ENCODE measurements around the gene BSND. TPM values are rescaled to one million over a fixed set of nuclear protein-coding genes. Genes with fewer than 3 reads are reported as not detected.

The BSND gene
- total RNA-seq, 4 donors from 2014 or later: not detected

DNA sequence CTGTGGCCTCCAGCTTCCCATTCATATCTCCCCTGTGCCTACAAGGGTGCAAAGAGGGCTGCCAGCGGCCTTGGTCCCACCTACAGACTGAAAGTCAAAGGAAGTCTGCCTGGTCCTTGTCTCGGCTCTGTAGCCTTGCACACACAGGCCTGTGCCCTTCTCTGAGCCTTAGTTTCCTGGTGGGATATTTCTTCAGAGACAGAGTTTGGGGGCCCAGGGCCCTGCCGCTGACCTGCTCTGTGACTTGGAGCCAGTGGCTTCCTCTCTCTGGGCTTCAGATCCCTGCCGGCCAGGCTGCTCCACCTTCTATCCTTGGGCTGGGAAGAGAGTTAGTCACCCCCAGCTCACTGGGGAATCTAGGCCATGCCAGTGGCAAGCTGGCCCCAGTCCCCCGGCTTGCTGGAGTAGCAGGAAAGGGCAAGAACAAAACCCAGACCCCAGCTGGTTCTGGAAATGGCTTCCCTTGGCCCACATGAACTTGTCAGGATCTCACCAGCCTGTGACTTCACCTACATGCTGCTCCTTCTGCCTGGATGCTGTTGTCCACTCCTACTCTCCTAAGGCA lies 19.3 kb upstream of the BSND start:
- intact Hi-C loops (cut with DNase I): no loop called here
- WGBS, 2 donors: 52% methylated on average over 3 of the region's 5 CpGs; no CpG with 5 or more reads in 1 of the 2 donors

DNA sequence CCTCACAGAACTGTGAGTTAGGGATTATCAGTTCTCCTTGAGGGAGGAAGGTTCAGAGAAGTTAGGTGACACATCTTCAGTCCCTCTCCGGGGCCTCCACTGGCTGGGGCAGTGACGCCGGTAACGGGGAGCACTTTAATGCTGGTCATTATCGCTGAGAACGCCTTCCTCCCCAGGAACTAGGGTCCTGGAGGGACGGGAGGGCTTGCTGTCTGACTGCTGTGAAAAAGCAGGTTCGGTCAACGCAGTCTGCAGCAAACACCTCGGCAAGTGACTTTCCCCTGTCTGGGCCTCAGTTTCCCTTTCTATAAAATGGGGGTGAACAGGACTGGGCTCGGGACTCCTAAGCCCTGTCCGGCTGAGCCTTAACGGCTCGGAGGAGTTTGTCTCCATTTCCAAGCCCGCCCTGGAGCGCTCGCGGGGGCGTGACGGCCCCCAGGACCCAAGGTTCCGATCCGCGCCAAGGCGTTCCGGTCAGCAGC lies 18.6 kb upstream of the BSND start:
- Histone ChIP-seq H3K4me1 (peaks cover 6 to 52% (median 16%) of the 10 kb centered on the region in 3 donors), H3K27me3 (peaks cover 0 to 32% (median 0%) of the 10 kb centered on the region in 4 donors), H3K9me3 (no peaks in the 10 kb centered on the region), H3K36me3 (no peaks in the 10 kb centered on the region), H3K4me3 (peak overlapping the region; percentile 50 to 74 (median 62)), H3K27ac (peak overlapping the region; percentile 73 to 81 (median 76))
- WGBS, 2 donors: 5 to 49% methylated on average over 6 to 18 of the region's 25 CpGs
- no peak for TF ChIP-seq POLR2A (IDR thresholded peaks at IDR 0.05)
- TF ChIP-seq, protein P1, sequence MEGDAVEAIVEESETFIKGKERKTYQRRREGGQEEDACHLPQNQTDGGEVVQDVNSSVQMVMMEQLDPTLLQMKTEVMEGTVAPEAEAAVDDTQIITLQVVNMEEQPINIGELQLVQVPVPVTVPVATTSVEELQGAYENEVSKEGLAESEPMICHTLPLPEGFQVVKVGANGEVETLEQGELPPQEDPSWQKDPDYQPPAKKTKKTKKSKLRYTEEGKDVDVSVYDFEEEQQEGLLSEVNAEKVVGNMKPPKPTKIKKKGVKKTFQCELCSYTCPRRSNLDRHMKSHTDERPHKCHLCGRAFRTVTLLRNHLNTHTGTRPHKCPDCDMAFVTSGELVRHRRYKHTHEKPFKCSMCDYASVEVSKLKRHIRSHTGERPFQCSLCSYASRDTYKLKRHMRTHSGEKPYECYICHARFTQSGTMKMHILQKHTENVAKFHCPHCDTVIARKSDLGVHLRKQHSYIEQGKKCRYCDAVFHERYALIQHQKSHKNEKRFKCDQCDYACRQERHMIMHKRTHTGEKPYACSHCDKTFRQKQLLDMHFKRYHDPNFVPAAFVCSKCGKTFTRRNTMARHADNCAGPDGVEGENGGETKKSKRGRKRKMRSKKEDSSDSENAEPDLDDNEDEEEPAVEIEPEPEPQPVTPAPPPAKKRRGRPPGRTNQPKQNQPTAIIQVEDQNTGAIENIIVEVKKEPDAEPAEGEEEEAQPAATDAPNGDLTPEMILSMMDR (IDR thresholded peaks at IDR 0.05): no peak
- intact Hi-C loops (cut with DNase I): no loop called here
- no peak for DNase-seq

More for the DNA sequence above, 19.3 kb upstream of the BSND start:
- DNase-seq: no peak
- TF ChIP-seq POLR2A (IDR thresholded peaks at IDR 0.05): no peak
- TF ChIP-seq, protein P1 (IDR thresholded peaks at IDR 0.05): no peak
- Histone ChIP-seq H3K27ac (no peak overlapping the region), H3K4me3 (no peak overlapping the region), H3K4me1 (peaks cover 6 to 52% (median 16%) of the 10 kb centered on the region in 3 donors), H3K27me3 (peaks cover 0 to 32% (median 0%) of the 10 kb centered on the region in 4 donors), H3K9me3 (no peaks in the 10 kb centered on the region), H3K36me3 (no peaks in the 10 kb centered on the region)

- Histone ChIP-seq H3K4me1 (peaks cover 6 to 46% (median 16%) of the 10 kb centered on the region in 3 donors), H3K9me3 (no peaks in the 10 kb centered on the region), H3K27ac (peak within 1 kb of the TSS; percentile 73 to 81 (median 76)), H3K4me3 (peak within 1 kb of the TSS; percentile 50 to 74 (median 62)), H3K27me3 (peaks cover 0 to 32% (median 0%) of the 10 kb centered on the region in 4 donors), H3K36me3 (no peaks in the 10 kb centered on the region)
- intact Hi-C loops (cut with DNase I): no loop called here
- peak in 1 of 4 donors; percentile 19 for TF ChIP-seq POLR2A (IDR thresholded peaks at IDR 0.05)
- TF ChIP-seq, protein P1 (IDR thresholded peaks at IDR 0.05): no peak
- 3% methylated on average over 14 of the region's 69 CpGs; no CpG with 5 or more reads in 1 of the 2 donors for WGBS, 2 donors
- no peak for DNase-seq
Observed at GRCh38 chr1:54980528-54981241, 18.0 kb upstream of the BSND start, which contains the start of gene TMEM61. TMEM61 (plus strand) TSS chr1:54980628; CDS start chr1:54981066, 438 bp downstream.

DNA sequence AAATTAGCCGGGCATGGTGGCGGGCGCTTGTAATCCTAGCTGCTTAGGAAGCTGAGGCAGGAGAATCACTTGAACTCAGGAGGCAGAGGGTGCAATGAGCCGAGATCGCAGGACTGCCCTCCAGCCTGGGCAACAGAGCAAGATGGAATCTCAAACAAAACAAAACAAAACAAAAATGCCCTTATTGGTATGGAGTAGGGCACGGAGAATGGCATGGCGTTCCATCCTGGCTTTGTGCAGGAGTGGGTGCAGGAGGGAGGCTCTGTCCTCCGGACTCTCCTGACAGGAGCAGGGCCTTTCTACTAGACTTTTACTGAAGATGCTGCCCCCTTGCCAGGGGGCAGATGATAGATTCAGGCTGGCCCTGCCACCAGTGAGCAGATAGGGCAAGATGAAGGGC lies 17.3 kb upstream of the BSND start:
- Histone ChIP-seq H3K36me3 (no peaks in the 10 kb centered on the region), H3K27ac (peak overlapping the region in 3 of 4 donors; percentile 73 to 81 (median 77)), H3K4me3 (peak overlapping the region in 3 of 4 donors; percentile 50 to 74 (median 56)), H3K27me3 (peaks cover 0 to 37% (median 0%) of the 10 kb centered on the region in 4 donors), H3K4me1 (peaks cover 4 to 38% (median 16%) of the 10 kb centered on the region in 3 donors), H3K9me3 (no peaks in the 10 kb centered on the region)
- 68 to 84% methylated on average over 3 to 8 of the region's 8 CpGs for WGBS, 2 donors
- DNase-seq: no peak
- intact Hi-C loops (cut with DNase I): no loop called here
- TF ChIP-seq, protein P1 (IDR thresholded peaks at IDR 0.05): no peak
- TF ChIP-seq POLR2A (IDR thresholded peaks at IDR 0.05): no peak

DNA sequence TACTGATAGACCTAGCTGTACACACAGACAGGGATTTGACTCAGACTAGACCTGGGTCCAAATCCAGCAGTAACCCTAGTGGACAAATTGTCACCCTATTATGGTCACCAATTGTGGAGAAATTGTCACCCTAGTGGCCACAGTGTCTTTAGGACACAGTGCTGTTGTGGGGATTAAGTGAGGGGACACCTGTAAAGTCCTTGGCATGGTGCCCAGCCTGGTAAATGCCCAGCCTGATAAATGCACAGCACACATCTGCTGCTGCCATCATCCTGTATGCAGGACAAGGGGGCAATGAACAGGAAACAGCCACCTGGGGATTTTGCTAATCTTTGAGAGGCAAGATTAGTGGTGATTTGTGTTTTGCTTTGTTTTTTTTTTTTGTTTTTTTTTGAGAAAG lies 16.0 kb upstream of the BSND start:
- Histone ChIP-seq H3K27ac (no peak overlapping the region), H3K4me1 (peaks cover 4 to 27% (median 13%) of the 10 kb centered on the region in 3 donors), H3K36me3 (no peaks in the 10 kb centered on the region), H3K27me3 (peaks cover 0 to 37% (median 0%) of the 10 kb centered on the region in 4 donors), H3K9me3 (no peaks in the 10 kb centered on the region), H3K4me3 (no peak overlapping the region)
- intact Hi-C loops (cut with DNase I): no loop called here
- TF ChIP-seq POLR2A (IDR thresholded peaks at IDR 0.05): no peak
- TF ChIP-seq, protein P1 (IDR thresholded peaks at IDR 0.05): peak in 2 of 6 experiments; percentile 5 to 16
- DNase-seq: no peak

All from esophagus squamous epithelium (tissue), 5 donors.